Measurements from ENCODE around the gene RNF5.

DNA sequence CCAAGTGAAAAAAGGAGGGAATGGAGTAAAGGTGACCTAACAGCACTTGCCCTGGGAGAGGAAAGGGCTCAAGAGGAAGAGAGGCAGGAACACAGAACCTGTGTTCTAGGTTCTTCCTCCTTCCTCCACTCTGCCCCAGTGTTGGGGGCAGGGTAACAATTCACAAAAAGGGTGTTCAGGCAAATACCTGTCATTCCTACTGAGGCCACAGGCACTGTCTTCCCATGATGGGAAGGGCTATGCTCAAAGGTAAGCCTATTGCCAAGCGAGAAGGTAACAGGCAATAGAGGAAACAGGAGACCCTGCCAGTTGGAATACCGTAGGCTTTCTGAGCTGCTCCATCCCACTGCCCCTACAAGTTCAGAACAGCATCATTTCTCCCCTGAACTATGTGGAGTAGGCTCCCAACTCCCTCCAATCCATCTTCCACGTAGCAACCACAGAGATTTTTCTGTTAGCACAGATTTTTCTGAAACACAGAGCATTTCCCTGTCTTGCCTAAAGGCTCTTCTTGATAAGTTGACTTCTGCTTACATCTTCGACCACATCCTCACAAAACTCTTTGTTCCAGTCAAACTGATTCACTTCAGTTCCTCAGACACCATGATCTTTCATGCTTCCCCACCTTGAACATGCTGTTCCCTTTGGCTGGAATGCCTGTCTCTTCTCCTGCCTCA, 5.0 kb upstream of the RNF5 start:
- no peak for TF ChIP-seq SP1 (IDR thresholded peaks at IDR 0.05; ENCODE audit: low read depth)
- TF ChIP-seq POLR2AphosphoS5 (IDR thresholded peaks at IDR 0.05; ENCODE audit: low read depth, low read length) = no peak
- TF ChIP-seq EZH2 (IDR thresholded peaks at IDR 0.05) = no peak
- TF ChIP-seq, protein P1, sequence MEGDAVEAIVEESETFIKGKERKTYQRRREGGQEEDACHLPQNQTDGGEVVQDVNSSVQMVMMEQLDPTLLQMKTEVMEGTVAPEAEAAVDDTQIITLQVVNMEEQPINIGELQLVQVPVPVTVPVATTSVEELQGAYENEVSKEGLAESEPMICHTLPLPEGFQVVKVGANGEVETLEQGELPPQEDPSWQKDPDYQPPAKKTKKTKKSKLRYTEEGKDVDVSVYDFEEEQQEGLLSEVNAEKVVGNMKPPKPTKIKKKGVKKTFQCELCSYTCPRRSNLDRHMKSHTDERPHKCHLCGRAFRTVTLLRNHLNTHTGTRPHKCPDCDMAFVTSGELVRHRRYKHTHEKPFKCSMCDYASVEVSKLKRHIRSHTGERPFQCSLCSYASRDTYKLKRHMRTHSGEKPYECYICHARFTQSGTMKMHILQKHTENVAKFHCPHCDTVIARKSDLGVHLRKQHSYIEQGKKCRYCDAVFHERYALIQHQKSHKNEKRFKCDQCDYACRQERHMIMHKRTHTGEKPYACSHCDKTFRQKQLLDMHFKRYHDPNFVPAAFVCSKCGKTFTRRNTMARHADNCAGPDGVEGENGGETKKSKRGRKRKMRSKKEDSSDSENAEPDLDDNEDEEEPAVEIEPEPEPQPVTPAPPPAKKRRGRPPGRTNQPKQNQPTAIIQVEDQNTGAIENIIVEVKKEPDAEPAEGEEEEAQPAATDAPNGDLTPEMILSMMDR (IDR thresholded peaks at IDR 0.05 in 2 of 3, conservative IDR thresholded peaks at IDR 0.05 in 1 of 3; ENCODE audit: borderline replicate concordance in 1 of 3, insufficient read depth in 1 of 3, low read depth in 2 of 3, low read length in 2 of 3) = no peak
- TF ChIP-seq, protein P2, sequence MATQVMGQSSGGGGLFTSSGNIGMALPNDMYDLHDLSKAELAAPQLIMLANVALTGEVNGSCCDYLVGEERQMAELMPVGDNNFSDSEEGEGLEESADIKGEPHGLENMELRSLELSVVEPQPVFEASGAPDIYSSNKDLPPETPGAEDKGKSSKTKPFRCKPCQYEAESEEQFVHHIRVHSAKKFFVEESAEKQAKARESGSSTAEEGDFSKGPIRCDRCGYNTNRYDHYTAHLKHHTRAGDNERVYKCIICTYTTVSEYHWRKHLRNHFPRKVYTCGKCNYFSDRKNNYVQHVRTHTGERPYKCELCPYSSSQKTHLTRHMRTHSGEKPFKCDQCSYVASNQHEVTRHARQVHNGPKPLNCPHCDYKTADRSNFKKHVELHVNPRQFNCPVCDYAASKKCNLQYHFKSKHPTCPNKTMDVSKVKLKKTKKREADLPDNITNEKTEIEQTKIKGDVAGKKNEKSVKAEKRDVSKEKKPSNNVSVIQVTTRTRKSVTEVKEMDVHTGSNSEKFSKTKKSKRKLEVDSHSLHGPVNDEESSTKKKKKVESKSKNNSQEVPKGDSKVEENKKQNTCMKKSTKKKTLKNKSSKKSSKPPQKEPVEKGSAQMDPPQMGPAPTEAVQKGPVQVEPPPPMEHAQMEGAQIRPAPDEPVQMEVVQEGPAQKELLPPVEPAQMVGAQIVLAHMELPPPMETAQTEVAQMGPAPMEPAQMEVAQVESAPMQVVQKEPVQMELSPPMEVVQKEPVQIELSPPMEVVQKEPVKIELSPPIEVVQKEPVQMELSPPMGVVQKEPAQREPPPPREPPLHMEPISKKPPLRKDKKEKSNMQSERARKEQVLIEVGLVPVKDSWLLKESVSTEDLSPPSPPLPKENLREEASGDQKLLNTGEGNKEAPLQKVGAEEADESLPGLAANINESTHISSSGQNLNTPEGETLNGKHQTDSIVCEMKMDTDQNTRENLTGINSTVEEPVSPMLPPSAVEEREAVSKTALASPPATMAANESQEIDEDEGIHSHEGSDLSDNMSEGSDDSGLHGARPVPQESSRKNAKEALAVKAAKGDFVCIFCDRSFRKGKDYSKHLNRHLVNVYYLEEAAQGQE (IDR thresholded peaks at IDR 0.05; ENCODE audit: low read depth) = no peak
- no peak for TF ChIP-seq POLR2A (IDR thresholded peaks at IDR 0.05; ENCODE audit: borderline replicate concordance, extremely low read depth, insufficient read depth, insufficient read length)
- TF ChIP-seq RAD21 (IDR thresholded peaks at IDR 0.05; ENCODE audit: low read depth) = no peak
